Esophagus (tissue), 2 donors: ENCODE data around the gene ARPC4. TPM values are rescaled to one million over a fixed set of nuclear protein-coding genes. Genes with fewer than 3 reads are reported as not detected.

Experiments used
- H3K27ac ChIP-seq, 2 donors: one replicate each; pipeline ENCODE4 v1.5.1; 2013; ENCODE audit warnings: low read depth in 2 of 2, mild to moderate bottlenecking in 2 of 2, inconsistent platforms in 1 of 2, low read length in 1 of 2, moderate library complexity in 1 of 2
- H3K27me3 ChIP-seq, 2 donors: one replicate each; pipeline ENCODE4 v1.6.1; 2013; ENCODE audit warnings: low read length in 2 of 2, control low read depth in 1 of 2, mild to moderate bottlenecking in 1 of 2; ENCODE audit not compliant: insufficient read depth in 2 of 2, control insufficient read depth in 1 of 2
- H3K36me3 ChIP-seq, 2 donors: one replicate each; pipeline ENCODE4 v1.6.1; 2013; ENCODE audit warnings: low read length in 1 of 2; ENCODE audit not compliant: control insufficient read depth in 2 of 2, insufficient read depth in 2 of 2
- H3K4me1 ChIP-seq, 2 donors: one replicate each; pipeline ENCODE4 v1.6.1; 2013; ENCODE audit warnings: low read length in 1 of 2; ENCODE audit not compliant: control insufficient read depth in 2 of 2, insufficient read depth in 2 of 2
- H3K4me3 ChIP-seq, 2 donors: one replicate each; pipeline ENCODE4 v1.5.1; 2013; ENCODE audit warnings: low read length in 2 of 2, mild to moderate bottlenecking in 2 of 2, low read depth in 1 of 2, moderate library complexity in 1 of 2
- H3K9me3 ChIP-seq, 2 donors: one replicate each; pipeline ENCODE4 v1.6.1; 2013; ENCODE audit warnings: mild to moderate bottlenecking in 2 of 2, low read depth in 1 of 2, low read length in 1 of 2, moderate library complexity in 1 of 2; ENCODE audit not compliant: control insufficient read depth in 2 of 2, insufficient read depth in 1 of 2
- WGBS, 2 donors: extraction: QIAGEN DNeasy Blood & Tissue Kit; methylation state at CpG; one replicate each; pipeline ENCODE4 v1.1.7; 2013; 5-methylcytosine and 5-hydroxymethylcytosine counted together
- polyA plus RNA-seq, 2 donors: library from polyadenylated mRNA; stranded (reverse); fragments of 200-250 nt; gene quantifications; one replicate each; pipeline ENCODE4 v1.2.3, GENCODE V29; 2013
- donor health status: healthy with polysubstance abuse.
- donor health status: Bipolar disorder and iron deficiency.

The ARPC4 gene
- polyA plus RNA-seq, 2 donors = 52.8 to 114 TPM

- Histone ChIP-seq H3K27ac (no peak overlapping the region), H3K36me3 (peaks cover 0 to 5% of the 10 kb centered on the region in 2 donors), H3K27me3 (no peaks in the 10 kb centered on the region), H3K4me3 (no peak overlapping the region), H3K4me1 (peaks cover 0 to 4% of the 10 kb centered on the region in 2 donors), H3K9me3 (peaks cover 0 to 2% of the 10 kb centered on the region in 2 donors)
- WGBS, 2 donors = 82% methylated on average over 20 of the region's 20 CpGs
Observed at GRCh38 chr3:9826815-9827573, 34.1 kb downstream of the ARPC4 start.

- Histone ChIP-seq H3K4me1 (peaks cover 0 to 4% of the 10 kb centered on the region in 2 donors), H3K4me3 (no peak overlapping the region), H3K27ac (no peak overlapping the region), H3K9me3 (peaks cover 0 to 2% of the 10 kb centered on the region in 2 donors), H3K36me3 (peaks cover 6 to 14% of the 10 kb centered on the region in 2 donors), H3K27me3 (no peaks in the 10 kb centered on the region)
- 96% methylated on average over 17 of the region's 17 CpGs for WGBS, 2 donors
Observed at GRCh38 chr3:9828801-9829755, 36.2 kb downstream of the ARPC4 start.

DNA sequence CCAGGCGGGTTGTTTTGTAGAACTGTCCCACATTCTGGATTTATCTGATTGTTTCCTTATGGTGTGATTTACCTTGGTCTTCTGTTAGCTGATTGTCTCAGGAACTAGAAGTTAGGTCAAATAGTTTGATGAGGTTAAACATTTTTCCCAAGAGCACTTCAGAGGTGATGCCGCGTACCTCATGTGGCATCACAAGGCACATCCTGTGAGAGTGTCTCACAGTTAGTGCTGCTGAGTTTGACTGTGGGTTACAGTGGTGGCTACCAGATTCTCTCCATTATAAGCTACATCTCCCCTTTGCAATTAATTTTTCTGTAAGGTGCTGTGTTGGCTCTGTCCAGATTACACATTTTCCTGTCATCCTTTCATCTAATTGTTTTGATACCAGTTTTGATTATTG, 38.4 kb downstream of the ARPC4 start:
- 86 to 93% methylated on average over 3 of the region's 3 CpGs for WGBS, 2 donors
- H3K4me3 ChIP-seq = no peak overlapping the region
- H3K27me3 ChIP-seq = no peaks in the 10 kb centered on the region
- H3K27ac ChIP-seq = no peak overlapping the region
- peaks cover 6 to 28% of the 10 kb centered on the region in 2 donors for H3K36me3 ChIP-seq
- peaks cover 0 to 2% of the 10 kb centered on the region in 2 donors for H3K9me3 ChIP-seq
- H3K4me1 ChIP-seq = no peaks in the 10 kb centered on the region

DNA sequence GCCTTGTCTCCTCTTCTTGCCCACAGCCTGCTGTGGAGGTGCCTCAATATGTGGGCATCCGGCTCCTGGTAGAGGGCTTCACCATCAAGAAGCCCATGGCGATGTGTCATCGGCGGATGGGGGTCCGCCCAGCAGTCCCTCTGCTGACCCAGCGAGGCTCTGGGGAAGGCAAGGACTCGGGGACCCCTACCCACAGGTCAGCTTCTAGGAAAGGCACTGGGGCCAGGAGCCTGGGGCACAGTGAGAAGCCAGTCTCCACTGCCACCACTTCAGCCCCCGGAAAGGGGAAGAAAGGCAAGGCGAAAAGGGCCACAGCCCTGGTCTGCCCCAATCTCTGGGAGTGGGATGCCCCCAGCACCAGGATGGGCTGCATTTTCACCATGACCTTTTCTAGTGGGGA, 40.2 kb downstream of the ARPC4 start:
- H3K4me3 ChIP-seq = no peak overlapping the region
- 90 to 98% methylated on average over 9 of the region's 9 CpGs for WGBS, 2 donors
- no peaks in the 10 kb centered on the region for H3K9me3 ChIP-seq
- no peaks in the 10 kb centered on the region for H3K27me3 ChIP-seq
- H3K4me1 ChIP-seq = no peaks in the 10 kb centered on the region
- peaks cover 6 to 32% of the 10 kb centered on the region in 2 donors for H3K36me3 ChIP-seq
- no peak overlapping the region for H3K27ac ChIP-seq

DNA sequence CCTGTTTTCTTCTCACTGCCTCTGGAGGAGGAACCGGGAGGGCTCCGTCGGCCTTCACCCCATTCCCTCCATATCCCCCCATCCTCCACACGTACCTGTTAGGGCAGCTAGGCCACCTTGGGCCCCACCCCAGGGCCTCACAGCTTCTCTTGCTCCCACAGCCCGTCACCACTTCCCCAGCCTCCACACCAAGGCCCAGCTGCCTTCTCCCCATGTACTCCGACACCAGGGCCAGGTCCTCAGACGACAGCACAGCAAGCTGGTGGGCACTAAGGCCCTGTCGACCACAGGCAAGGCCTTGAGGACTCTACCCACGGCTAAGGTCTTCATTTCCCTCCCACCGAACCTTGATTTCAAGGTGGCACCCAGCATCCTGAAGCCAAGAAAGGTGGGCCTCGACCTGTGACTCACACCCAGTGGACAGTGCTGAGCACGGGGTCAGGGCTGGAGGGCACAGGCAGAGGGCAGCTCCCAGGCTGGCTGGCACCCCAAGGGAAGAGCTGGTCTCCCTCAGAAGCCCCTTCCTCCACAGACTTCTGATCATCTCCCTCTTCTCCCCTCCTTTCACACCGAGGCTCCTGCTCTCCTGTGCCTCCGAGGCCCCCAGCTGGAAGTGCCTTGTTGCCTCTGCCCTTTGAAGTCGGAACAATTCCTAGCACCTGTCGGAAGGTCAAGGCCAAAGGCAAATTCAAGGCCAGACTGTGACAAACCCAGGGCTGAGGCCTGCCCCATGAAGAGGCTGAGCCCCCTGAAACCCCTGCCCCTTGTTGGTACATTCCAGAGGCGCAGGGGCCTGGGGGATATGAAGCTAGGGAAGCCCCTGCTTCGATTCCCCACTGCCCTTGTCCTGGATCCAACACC, 41.9 kb downstream of the ARPC4 start:
- Histone ChIP-seq H3K4me3 (no peak overlapping the region), H3K36me3 (peaks cover 6 to 38% of the 10 kb centered on the region in 2 donors), H3K9me3 (no peaks in the 10 kb centered on the region), H3K27ac (no peak overlapping the region), H3K4me1 (no peaks in the 10 kb centered on the region), H3K27me3 (no peaks in the 10 kb centered on the region)
- WGBS, 2 donors = 77 to 83% methylated on average over 18 of the region's 18 CpGs

- Histone ChIP-seq H3K27me3 (no peaks in the 10 kb centered on the region), H3K36me3 (peaks cover 1 to 36% of the 10 kb centered on the region in 2 donors)
- 79 to 84% methylated on average over 12 of the region's 12 CpGs for WGBS, 2 donors
Observed at GRCh38 chr3:9837701-9838582, 45.1 kb downstream of the ARPC4 start.

GRCh38 chr3:9838856-9839255, 46.0 kb downstream of the ARPC4 start:
- Histone ChIP-seq H3K27ac (no peak overlapping the region), H3K4me1 (peaks cover 0 to 5% of the 10 kb centered on the region in 2 donors), H3K27me3 (no peaks in the 10 kb centered on the region), H3K4me3 (no peak overlapping the region), H3K36me3 (peaks cover 0 to 31% of the 10 kb centered on the region in 2 donors), H3K9me3 (no peaks in the 10 kb centered on the region)
- 80 to 83% methylated on average over 4 of the region's 4 CpGs for WGBS, 2 donors

More at GRCh38 chr3:9837701-9838582, 45.1 kb downstream of the ARPC4 start:
- Histone ChIP-seq H3K9me3 (no peaks in the 10 kb centered on the region), H3K4me1 (peaks cover 0 to 2% of the 10 kb centered on the region in 2 donors), H3K4me3 (no peak overlapping the region), H3K27ac (no peak overlapping the region)

GRCh38 chr3:9841015-9841414, 48.1 kb downstream of the ARPC4 start:
- no peaks in the 10 kb centered on the region for H3K9me3 ChIP-seq
- peaks cover 0 to 16% of the 10 kb centered on the region in 2 donors for H3K36me3 ChIP-seq
- 82 to 84% methylated on average over 8 of the region's 8 CpGs for WGBS, 2 donors
- peaks cover 0 to 5% of the 10 kb centered on the region in 2 donors for H3K4me1 ChIP-seq
- H3K4me3 ChIP-seq = no peak overlapping the region
- no peak overlapping the region for H3K27ac ChIP-seq
- no peaks in the 10 kb centered on the region for H3K27me3 ChIP-seq
